Measurements from ENCODE around the gene DCPS. TPM values are rescaled to one million over a fixed set of nuclear protein-coding genes. Genes with fewer than 3 reads are reported as not detected.

Gene DCPS
- total and polyA plus RNA-seq, 8 donors = 16.4 to 24.4 (median 21.5) TPM

GRCh38 chr11:126322996-126323395 lies 19.1 kb downstream of the DCPS start:
- Histone ChIP-seq H3K27me3 (no peaks in the 10 kb centered on the region), H3K27ac (no peak overlapping the region), H3K4me1 (peaks cover 14 to 22% of the 10 kb centered on the region in 2 donors), H3K36me3 (no peaks in the 10 kb centered on the region), H3K4me3 (no peak overlapping the region), H3K9me3 (no peaks in the 10 kb centered on the region)
- ATAC-seq = no peak
- no peak for TF ChIP-seq CTCF (IDR thresholded peaks at IDR 0.05)
- DNase-seq = no peak
- intact Hi-C loops (cut with DNase I) = no loop called here

GRCh38 chr11:126327281-126328000 lies 23.6 kb downstream of the DCPS start:
- H3K27ac ChIP-seq = no peak overlapping the region
- ATAC-seq = no peak
- no peaks in the 10 kb centered on the region for H3K9me3 ChIP-seq
- DNase-seq = no peak
- H3K4me3 ChIP-seq = no peak overlapping the region
- no peaks in the 10 kb centered on the region for H3K27me3 ChIP-seq
- no peaks in the 10 kb centered on the region for H3K4me1 ChIP-seq
- intact Hi-C loops (cut with DNase I) = no loop called here
- peaks cover 0 to 16% of the 10 kb centered on the region in 2 donors for H3K36me3 ChIP-seq
- TF ChIP-seq CTCF (IDR thresholded peaks at IDR 0.05) = no peak

GRCh38 chr11:126328001-126328390 lies 24.1 kb downstream of the DCPS start:
- DNase-seq (peak in 1 of 4 donors; percentile 19), ATAC-seq (no peak)
- Histone ChIP-seq H3K27me3 (no peaks in the 10 kb centered on the region), H3K36me3 (peaks cover 0 to 21% of the 10 kb centered on the region in 2 donors), H3K27ac (no peak overlapping the region), H3K9me3 (no peaks in the 10 kb centered on the region), H3K4me1 (no peaks in the 10 kb centered on the region), H3K4me3 (no peak overlapping the region)
- TF ChIP-seq CTCF (IDR thresholded peaks at IDR 0.05) = no peak
- intact Hi-C loops (cut with DNase I) = no loop called here

GRCh38 chr11:126328444-126328843 lies 24.6 kb downstream of the DCPS start:
- no peak for TF ChIP-seq CTCF (IDR thresholded peaks at IDR 0.05)
- no peaks in the 10 kb centered on the region for H3K9me3 ChIP-seq
- no peaks in the 10 kb centered on the region for H3K27me3 ChIP-seq
- H3K27ac ChIP-seq = no peak overlapping the region
- peak in 1 of 4 donors; percentile 20 for DNase-seq
- intact Hi-C loops (cut with DNase I) = no loop called here
- no peak overlapping the region for H3K4me3 ChIP-seq
- ATAC-seq = no peak
- peaks cover 0 to 26% of the 10 kb centered on the region in 2 donors for H3K36me3 ChIP-seq
- no peaks in the 10 kb centered on the region for H3K4me1 ChIP-seq

GRCh38 chr11:126328938-126329643 lies 25.2 kb downstream of the DCPS start:
- H3K27me3 ChIP-seq = no peaks in the 10 kb centered on the region
- no peak overlapping the region for H3K27ac ChIP-seq
- no peak for ATAC-seq
- no peaks in the 10 kb centered on the region for H3K4me1 ChIP-seq
- intact Hi-C loops (cut with DNase I) = no loop called here
- TF ChIP-seq CTCF (IDR thresholded peaks at IDR 0.05) = no peak
- no peaks in the 10 kb centered on the region for H3K9me3 ChIP-seq
- H3K36me3 ChIP-seq = peaks cover 0 to 26% of the 10 kb centered on the region in 2 donors
- DNase-seq = no peak
- H3K4me3 ChIP-seq = no peak overlapping the region

Data from left lung (tissue), 10 donors.